Gastroesophageal sphincter (tissue), 3 donors: ENCODE results near the gene LRP1B.

Source experiments
- CTCF ChIP-seq, 4 experiments: fragments of 200-600 bp in 2 of 4; fragments of 450-650 bp in 2 of 4; sonication (generic) in 1 of 4; IDR thresholded peaks; one replicate each; pipeline ENCODE4 v1.5.1; 2017 to 2019; ENCODE audit warnings: antibody characterized with exemption in 4 of 4, mild to moderate bottlenecking in 2 of 4, moderate library complexity in 2 of 4
- POLR2A ChIP-seq, 2 donors: fragments of 450-650 bp; IDR thresholded peaks; one replicate each; pipeline ENCODE4 v1.6.1; 2017; ENCODE audit warnings: antibody characterized with exemption in 2 of 2, mild to moderate bottlenecking in 2 of 2, moderate library complexity in 1 of 2

- TF ChIP-seq CTCF (IDR thresholded peaks at IDR 0.05) (no peak), POLR2A (IDR thresholded peaks at IDR 0.05) (no peak)
Observed at GRCh38 chr2:141526760-141527159, 604.1 kb downstream of the LRP1B start.
